RWPE2 (cell line): Measurements from ENCODE around the gene NEB.

Experiments used
- ATAC-seq: fragments of 200-7000 bp; cut with Tn5 transposase; 3 replicates; pipeline ENCODE4 v1.9.1; 2021; ENCODE audit warnings: low read depth
- DNase-seq: peaks from one replicate; pipeline ENCODE4 v3.0.0-alpha.2; 2020; ENCODE audit warnings: low spot score
- H3K27ac ChIP-seq: fragments of 450-650 bp; 2 replicates; pipeline ENCODE4 v1.5.1; 2017; ENCODE audit warnings: mild to moderate bottlenecking; ENCODE audit not compliant: poor library complexity, severe bottlenecking
- H3K27me3 ChIP-seq: fragments of 250-450 bp; sonication (Bioruptor Pico); 2 replicates; pipeline ENCODE4 v1.5.1; 2021; ENCODE audit warnings: mild to moderate bottlenecking, moderate library complexity; ENCODE audit not compliant: insufficient read depth, poor library complexity, severe bottlenecking
- H3K36me3 ChIP-seq: fragments of 250-450 bp; sonication (Bioruptor Pico); 2 replicates; pipeline ENCODE4 v1.5.1; 2020; ENCODE audit warnings: low read depth, mild to moderate bottlenecking, moderate library complexity
- H3K4me1 ChIP-seq: fragments of 250-450 bp; sonication (Bioruptor Pico); 2 replicates; pipeline ENCODE4 v1.5.1; 2021; ENCODE audit warnings: mild to moderate bottlenecking, moderate library complexity; ENCODE audit not compliant: insufficient read depth, poor library complexity, severe bottlenecking
- H3K4me3 ChIP-seq: fragments of 250-450 bp; sonication (Bioruptor Pico); 2 replicates; pipeline ENCODE4 v1.5.1; 2021; ENCODE audit warnings: mild to moderate bottlenecking, moderate library complexity; ENCODE audit not compliant: severe bottlenecking
- H3K9me3 ChIP-seq: fragments of 250-450 bp; sonication (Bioruptor Pico); 2 replicates; pipeline ENCODE4 v1.5.1; 2021; ENCODE audit warnings: mild to moderate bottlenecking, moderate library complexity; ENCODE audit not compliant: severe bottlenecking
- CTCF ChIP-seq: fragments of 450-650 bp; IDR thresholded peaks from one replicate; pipeline ENCODE4 v1.5.1; 2017; ENCODE audit warnings: mild to moderate bottlenecking, moderate library complexity; ENCODE audit not compliant: poor library complexity, severe bottlenecking

The NEB gene

DNA sequence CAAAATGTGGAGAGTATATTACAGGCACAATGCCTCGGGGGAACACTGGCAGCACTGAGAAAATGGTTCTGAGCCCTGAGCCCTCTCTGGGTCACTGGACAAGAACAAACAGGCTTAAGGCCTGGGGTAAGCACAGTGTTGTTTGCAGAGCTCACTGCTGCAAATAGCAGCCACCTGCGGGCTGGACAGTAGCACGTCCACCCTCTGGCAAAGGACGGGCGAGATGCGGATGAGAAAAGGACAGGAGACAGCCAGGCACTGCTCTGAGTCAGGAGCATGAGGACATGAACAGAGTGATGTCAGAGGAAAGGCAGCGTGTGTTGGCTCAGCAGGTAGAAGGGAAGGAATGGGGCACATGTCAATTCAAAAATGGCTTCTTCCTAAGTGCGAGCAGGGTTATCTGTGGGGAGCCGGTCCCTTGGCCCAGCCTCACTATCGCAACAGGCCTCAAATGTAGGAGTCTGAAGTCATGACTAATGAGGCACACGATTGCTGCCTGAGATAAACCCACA is 25.9 kb upstream of the NEB start:
- Histone ChIP-seq H3K4me1 (no peaks in the 10 kb centered on the region), H3K27ac (no peak overlapping the region), H3K9me3 (no peaks in the 10 kb centered on the region), H3K4me3 (no peak overlapping the region), H3K36me3 (no peaks in the 10 kb centered on the region), H3K27me3 (no peaks in the 10 kb centered on the region)
- ATAC-seq (peak; percentile 31; the same call in 1 of the 3 replicates), DNase-seq (no peak)
- TF ChIP-seq CTCF = no peak

DNA sequence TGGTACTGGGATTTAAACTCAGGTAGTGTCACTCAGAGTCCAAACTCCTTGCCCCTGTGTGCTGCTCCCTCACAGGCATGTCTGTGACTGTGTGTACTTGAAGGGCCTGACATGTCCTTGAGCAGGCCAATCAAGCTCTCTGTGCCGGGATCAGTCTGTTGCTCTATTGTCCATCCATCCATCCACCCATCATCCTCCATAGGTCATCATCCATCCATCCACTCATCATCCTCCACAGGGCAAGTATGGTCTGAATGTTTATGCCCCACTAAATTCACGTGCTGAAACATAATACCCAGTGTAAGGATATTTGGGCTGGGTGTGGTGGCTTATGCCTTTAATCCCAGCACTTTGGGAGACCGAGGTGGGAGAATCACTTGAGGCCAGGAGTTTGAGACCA is 24.5 kb upstream of the NEB start:
- H3K27ac ChIP-seq = no peak overlapping the region
- H3K36me3 ChIP-seq = no peaks in the 10 kb centered on the region
- peaks cover 1% of the 10 kb centered on the region for H3K27me3 ChIP-seq
- H3K4me3 ChIP-seq = no peak overlapping the region
- no peaks in the 10 kb centered on the region for H3K4me1 ChIP-seq
- no peak for TF ChIP-seq CTCF
- no peaks in the 10 kb centered on the region for H3K9me3 ChIP-seq
- DNase-seq (no peak), ATAC-seq (no peak)

- H3K27ac ChIP-seq = no peak overlapping the region
- H3K9me3 ChIP-seq = no peaks in the 10 kb centered on the region
- no peaks in the 10 kb centered on the region for H3K36me3 ChIP-seq
- H3K4me3 ChIP-seq = no peak overlapping the region
- ATAC-seq = no peak
- no peaks in the 10 kb centered on the region for H3K4me1 ChIP-seq
- TF ChIP-seq CTCF = no peak
- DNase-seq = no peak
- H3K27me3 ChIP-seq = peaks cover 3% of the 10 kb centered on the region
Observed at GRCh38 chr2:151757861-151758260, 23.6 kb upstream of the NEB start.

GRCh38 chr2:151756820-151757219 is 22.5 kb upstream of the NEB start:
- H3K36me3 ChIP-seq = no peaks in the 10 kb centered on the region
- H3K27me3 ChIP-seq = peaks cover 3% of the 10 kb centered on the region
- no peaks in the 10 kb centered on the region for H3K9me3 ChIP-seq
- no peak for DNase-seq
- no peak overlapping the region for H3K27ac ChIP-seq
- no peak for TF ChIP-seq CTCF
- H3K4me1 ChIP-seq = no peaks in the 10 kb centered on the region
- no peak overlapping the region for H3K4me3 ChIP-seq
- no peak for ATAC-seq

DNA sequence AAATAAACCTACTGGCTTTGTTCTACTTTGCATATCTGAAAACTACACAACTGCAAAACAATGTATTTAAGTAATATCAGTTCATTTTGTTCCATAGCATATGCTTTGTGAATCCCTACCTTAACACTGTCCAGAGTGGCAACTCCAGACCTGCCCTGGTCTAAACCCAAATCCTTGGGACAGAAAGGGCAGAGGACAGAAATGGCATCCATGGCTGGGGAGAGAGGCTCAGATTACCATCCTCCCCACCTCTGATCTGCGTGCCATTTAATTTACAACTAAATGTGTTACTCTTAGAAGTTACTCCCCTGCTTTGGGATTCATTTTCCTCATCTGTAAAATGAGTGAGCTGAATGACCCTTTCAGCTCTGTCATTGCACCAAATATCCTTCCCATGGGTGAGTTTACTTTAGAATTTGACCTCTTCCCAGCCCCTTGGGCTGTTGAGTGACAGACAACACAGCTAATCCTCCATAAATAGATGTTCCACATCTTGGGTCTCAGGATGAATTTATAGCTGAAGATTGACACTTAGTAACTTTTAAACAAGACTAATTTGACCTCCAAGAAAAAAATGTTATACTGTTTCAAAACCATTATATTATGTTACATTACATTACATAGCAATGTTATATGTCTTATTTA is 20.1 kb upstream of the NEB start:
- no peak for DNase-seq
- no peak overlapping the region for H3K27ac ChIP-seq
- ATAC-seq = no peak
- H3K27me3 ChIP-seq = peaks cover 3% of the 10 kb centered on the region
- no peaks in the 10 kb centered on the region for H3K9me3 ChIP-seq
- H3K4me3 ChIP-seq = no peak overlapping the region
- TF ChIP-seq CTCF = no peak
- no peaks in the 10 kb centered on the region for H3K4me1 ChIP-seq
- no peaks in the 10 kb centered on the region for H3K36me3 ChIP-seq
